GM23338 (cell line): Measurements from ENCODE around the gene PIK3C3. TPM values are rescaled to one million over a fixed set of nuclear protein-coding genes. Genes with fewer than 3 reads are reported as not detected.

Source experiments
- ATAC-seq: fragments of 200-7000 bp; cut with Tn5 transposase; 3 replicates; pipeline ENCODE4 v1.9.1; 2020
- DNase-seq: peaks from one replicate; pipeline ENCODE4 v3.0.0-alpha.2; 2015; ENCODE audit warnings: low spot score
- H2AFZ ChIP-seq: fragments of 200-600 bp; sonication (generic); 2 replicates; pipeline ENCODE4 v1.8.0; 2016; ENCODE audit warnings: antibody characterized with exemption, mild to moderate bottlenecking, moderate library complexity
- H3F3A ChIP-seq: fragments of 200-600 bp; sonication (generic); replicated peaks from 2 replicates; pipeline ENCODE4 v1.8.0; 2017; ENCODE audit warnings: antibody characterized with exemption, mixed run types, low read depth
- H3K27ac ChIP-seq: fragments of 200-600 bp; sonication (generic); 2 replicates; pipeline ENCODE4 v1.6.1; 2016; ENCODE audit warnings: low read depth
- H3K27me3 ChIP-seq: fragments of 200-600 bp; sonication (generic); 2 replicates; pipeline ENCODE4 v1.8.0; 2016; ENCODE audit warnings: mild to moderate bottlenecking, mixed run types, moderate library complexity; ENCODE audit not compliant: insufficient read depth
- H3K36me3 ChIP-seq: fragments of 200-600 bp; sonication (generic); 2 replicates; pipeline ENCODE4 v1.8.0; 2016; ENCODE audit warnings: mild to moderate bottlenecking; ENCODE audit not compliant: insufficient read depth
- H3K4me1 ChIP-seq: fragments of 200-600 bp; sonication (generic); 2 replicates; pipeline ENCODE4 v1.8.0; 2016; ENCODE audit warnings: mild to moderate bottlenecking, moderate library complexity; ENCODE audit not compliant: insufficient read depth
- H3K4me2 ChIP-seq: fragments of 200-600 bp; sonication (generic); 2 replicates; pipeline ENCODE4 v1.7.1; 2017; ENCODE audit warnings: mixed run types
- H3K4me3 ChIP-seq: fragments of 200-600 bp; sonication (generic); 2 replicates; pipeline ENCODE4 v1.6.1; 2016; ENCODE audit warnings: mixed run types
- H3K79me2 ChIP-seq: fragments of 200-600 bp; sonication (generic); replicated peaks from 2 replicates; pipeline ENCODE4 v1.8.0; 2017; ENCODE audit warnings: mild to moderate bottlenecking; ENCODE audit not compliant: insufficient read depth
- H3K9me2 ChIP-seq: fragments of 200-600 bp; sonication (generic); 2 replicates; pipeline ENCODE4 v1.8.0; 2017; ENCODE audit not compliant: insufficient read depth
- H4K20me1 ChIP-seq: fragments of 200-600 bp; sonication (generic); replicated peaks from 2 replicates; pipeline ENCODE4 v1.8.0; 2017; ENCODE audit warnings: mild to moderate bottlenecking; ENCODE audit not compliant: insufficient read depth
- H3K27ac Mint-ChIP-seq: 2 replicates; pipeline ENCODE4 v1.8.0; 2020; ENCODE audit warnings: inconsistent platforms, mild to moderate bottlenecking, moderate library complexity, mixed read lengths
- H3K27me3 Mint-ChIP-seq: 3 replicates; pipeline ENCODE4 v1.8.0; 2022; ENCODE audit warnings: low read depth, mild to moderate bottlenecking, moderate library complexity, mixed read lengths, inconsistent platforms; ENCODE audit not compliant: insufficient read depth, poor library complexity
- H3K36me3 Mint-ChIP-seq: 3 replicates; pipeline ENCODE4 v1.8.0; 2021; ENCODE audit warnings: low read depth, mild to moderate bottlenecking, inconsistent platforms, moderate library complexity, mixed read lengths
- H3K4me1 Mint-ChIP-seq: 3 replicates; pipeline ENCODE4 v1.8.0; 2020; ENCODE audit warnings: mild to moderate bottlenecking, inconsistent platforms, mixed read lengths
- H3K4me3 Mint-ChIP-seq: 3 replicates; pipeline ENCODE4 v1.8.0; 2021; ENCODE audit warnings: moderate library complexity, mild to moderate bottlenecking, inconsistent platforms, mixed read lengths
- H3K9me3 Mint-ChIP-seq: 3 replicates; pipeline ENCODE4 v1.8.0; 2020; ENCODE audit warnings: moderate library complexity, mild to moderate bottlenecking, inconsistent platforms, mixed read lengths
- CREB1 ChIP-seq: fragments of 250-450 bp; sonication (Bioruptor Pico); IDR thresholded peaks from 2 replicates; pipeline ENCODE4 v1.5.0; 2020; ENCODE audit warnings: low read depth, mild to moderate bottlenecking, moderate library complexity
- EZH2 ChIP-seq: fragments of 200-600 bp; sonication (generic); IDR thresholded peaks from one replicate; pipeline ENCODE4 v1.8.0; 2017; ENCODE audit warnings: antibody characterized with exemption, mild to moderate bottlenecking, low read depth; ENCODE audit not compliant: unreplicated experiment
- EZH2phosphoT487 ChIP-seq: fragments of 200-600 bp; sonication (generic); IDR thresholded peaks from one replicate; pipeline ENCODE4 v1.8.1; 2018; ENCODE audit warnings: antibody characterized with exemption; ENCODE audit not compliant: unreplicated experiment
- JUNB ChIP-seq: IDR thresholded peaks from one replicate; pipeline ENCODE4 v1.6.1; 2016; ENCODE audit warnings: antibody characterized with exemption; ENCODE audit not compliant: unreplicated experiment
- NANOG ChIP-seq: IDR thresholded peaks from 2 replicates; pipeline ENCODE4 v1.6.1; 2016; ENCODE audit warnings: antibody characterized with exemption, borderline replicate concordance
- STAT1 ChIP-seq: IDR thresholded peaks from one replicate; pipeline ENCODE4 v1.6.1; 2016; ENCODE audit warnings: antibody characterized with exemption; ENCODE audit not compliant: unreplicated experiment
- ZNF114 ChIP-seq: fragments of 250-450 bp; sonication (Bioruptor Pico); IDR thresholded peaks from 2 replicates; pipeline ENCODE4 v1.5.0; 2020; ENCODE audit warnings: mild to moderate bottlenecking, moderate library complexity
- ZNF331 ChIP-seq: fragments of 250-450 bp; sonication (Bioruptor Pico); IDR thresholded peaks from 2 replicates; pipeline ENCODE4 v1.5.0; 2020; ENCODE audit warnings: low read depth, mild to moderate bottlenecking, moderate library complexity
- polyA plus RNA-seq: library from polyadenylated mRNA; unstranded; fragments of >200 nt; fragmentation: Nextera tagmentation; extraction: Ambion mirVana; gene quantifications from 2 replicates; pipeline ENCODE4 v1.2.1, GENCODE V29; 2016
- total RNA-seq: library from RNA; depleted of rRNA; stranded (reverse); fragments of >200 nt; shearing (Covaris generic); gene quantifications from 2 replicates; pipeline ENCODE4 v1.2.3, GENCODE V29; 2014
- TF ChIP-seq, protein P1 (sequence below), 2 experiments: fragments of 200-600 bp in 1 of 2; sonication (generic) in 1 of 2; conservative IDR thresholded peaks; 2 replicates each; pipeline versions ENCODE4 v1.5.1 to v1.6.1; 2016 to 2017; ENCODE audit warnings: antibody characterized with exemption in 2 of 2, low read depth in 2 of 2, mild to moderate bottlenecking in 2 of 2, moderate library complexity in 1 of 2
- TF ChIP-seq, protein P2 (sequence below): IDR thresholded peaks from 2 replicates; pipeline ENCODE4 v1.6.1; 2016; ENCODE audit warnings: antibody characterized with exemption
- TF ChIP-seq, protein P3 (sequence below): IDR thresholded peaks from one replicate; pipeline ENCODE4 v1.6.1; 2018; ENCODE audit warnings: antibody characterized with exemption; ENCODE audit not compliant: unreplicated experiment
- TF ChIP-seq, protein P4 (sequence below): fragments of 250-450 bp; sonication (Bioruptor Pico); IDR thresholded peaks from 2 replicates; pipeline ENCODE4 v1.5.0; 2020; ENCODE audit warnings: mild to moderate bottlenecking, moderate library complexity

The PIK3C3 gene
- total and polyA plus RNA-seq, 2 experiments from 2014 or later: 25.9 to 35.4 TPM

DNA sequence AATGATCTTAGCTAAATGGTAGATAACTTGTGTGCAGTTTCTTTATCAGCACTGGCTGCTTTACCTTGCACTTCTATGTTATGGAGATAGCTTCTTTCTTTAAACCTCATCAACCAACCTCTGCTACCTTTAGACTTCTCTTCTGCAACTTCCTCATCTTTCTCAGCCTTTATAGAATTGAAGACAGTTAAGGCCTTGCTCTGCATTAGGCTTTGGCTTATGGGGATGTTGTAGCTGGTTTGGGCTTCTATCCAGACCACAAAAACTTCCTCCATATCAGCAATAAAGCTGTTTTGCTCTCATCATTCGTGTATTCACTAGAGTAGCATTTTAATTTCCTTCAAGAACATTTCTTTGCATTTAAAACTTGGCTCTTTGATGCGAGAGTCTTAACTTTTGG lies 123.7 kb downstream of the PIK3C3 start:
- ATAC-seq: no peak

More for the DNA sequence above, 123.7 kb downstream of the PIK3C3 start:
- H3K4me1 ChIP-seq: no peaks in the 10 kb centered on the region
- no peak overlapping the region for H3K27ac ChIP-seq
- no peaks in the 10 kb centered on the region for H3K9me2 ChIP-seq
- H3K9me3 Mint-ChIP-seq: no peaks in the 10 kb centered on the region
- H3K4me3 ChIP-seq: no peak overlapping the region
- no peaks in the 10 kb centered on the region for H3F3A ChIP-seq
- H3K4me3 Mint-ChIP-seq: no peak overlapping the region
- H4K20me1 ChIP-seq: no peaks in the 10 kb centered on the region
- no peaks in the 10 kb centered on the region for H3K4me1 Mint-ChIP-seq
- H2AFZ ChIP-seq: no peak overlapping the region
- peaks cover 12% of the 10 kb centered on the region for H3K36me3 Mint-ChIP-seq
- no peak overlapping the region for H3K4me2 ChIP-seq
- no peaks in the 10 kb centered on the region for H3K27me3 Mint-ChIP-seq
- H3K27ac Mint-ChIP-seq: no peak overlapping the region
- DNase-seq: no peak
- no peak for TF ChIP-seq STAT1
- TF ChIP-seq ZNF114: no peak
- no peak for TF ChIP-seq EZH2
- TF ChIP-seq NANOG: no peak
- TF ChIP-seq, protein P1, sequence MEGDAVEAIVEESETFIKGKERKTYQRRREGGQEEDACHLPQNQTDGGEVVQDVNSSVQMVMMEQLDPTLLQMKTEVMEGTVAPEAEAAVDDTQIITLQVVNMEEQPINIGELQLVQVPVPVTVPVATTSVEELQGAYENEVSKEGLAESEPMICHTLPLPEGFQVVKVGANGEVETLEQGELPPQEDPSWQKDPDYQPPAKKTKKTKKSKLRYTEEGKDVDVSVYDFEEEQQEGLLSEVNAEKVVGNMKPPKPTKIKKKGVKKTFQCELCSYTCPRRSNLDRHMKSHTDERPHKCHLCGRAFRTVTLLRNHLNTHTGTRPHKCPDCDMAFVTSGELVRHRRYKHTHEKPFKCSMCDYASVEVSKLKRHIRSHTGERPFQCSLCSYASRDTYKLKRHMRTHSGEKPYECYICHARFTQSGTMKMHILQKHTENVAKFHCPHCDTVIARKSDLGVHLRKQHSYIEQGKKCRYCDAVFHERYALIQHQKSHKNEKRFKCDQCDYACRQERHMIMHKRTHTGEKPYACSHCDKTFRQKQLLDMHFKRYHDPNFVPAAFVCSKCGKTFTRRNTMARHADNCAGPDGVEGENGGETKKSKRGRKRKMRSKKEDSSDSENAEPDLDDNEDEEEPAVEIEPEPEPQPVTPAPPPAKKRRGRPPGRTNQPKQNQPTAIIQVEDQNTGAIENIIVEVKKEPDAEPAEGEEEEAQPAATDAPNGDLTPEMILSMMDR (conservative IDR thresholded peaks at IDR 0.05; ENCODE audit: low read depth in 2 of 2): no peak
- TF ChIP-seq, protein P2, sequence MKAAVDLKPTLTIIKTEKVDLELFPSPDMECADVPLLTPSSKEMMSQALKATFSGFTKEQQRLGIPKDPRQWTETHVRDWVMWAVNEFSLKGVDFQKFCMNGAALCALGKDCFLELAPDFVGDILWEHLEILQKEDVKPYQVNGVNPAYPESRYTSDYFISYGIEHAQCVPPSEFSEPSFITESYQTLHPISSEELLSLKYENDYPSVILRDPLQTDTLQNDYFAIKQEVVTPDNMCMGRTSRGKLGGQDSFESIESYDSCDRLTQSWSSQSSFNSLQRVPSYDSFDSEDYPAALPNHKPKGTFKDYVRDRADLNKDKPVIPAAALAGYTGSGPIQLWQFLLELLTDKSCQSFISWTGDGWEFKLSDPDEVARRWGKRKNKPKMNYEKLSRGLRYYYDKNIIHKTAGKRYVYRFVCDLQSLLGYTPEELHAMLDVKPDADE: no peak
- TF ChIP-seq EZH2phosphoT487: no peak
- no peak for TF ChIP-seq CREB1
- no peak for TF ChIP-seq JUNB
- TF ChIP-seq, protein P3, sequence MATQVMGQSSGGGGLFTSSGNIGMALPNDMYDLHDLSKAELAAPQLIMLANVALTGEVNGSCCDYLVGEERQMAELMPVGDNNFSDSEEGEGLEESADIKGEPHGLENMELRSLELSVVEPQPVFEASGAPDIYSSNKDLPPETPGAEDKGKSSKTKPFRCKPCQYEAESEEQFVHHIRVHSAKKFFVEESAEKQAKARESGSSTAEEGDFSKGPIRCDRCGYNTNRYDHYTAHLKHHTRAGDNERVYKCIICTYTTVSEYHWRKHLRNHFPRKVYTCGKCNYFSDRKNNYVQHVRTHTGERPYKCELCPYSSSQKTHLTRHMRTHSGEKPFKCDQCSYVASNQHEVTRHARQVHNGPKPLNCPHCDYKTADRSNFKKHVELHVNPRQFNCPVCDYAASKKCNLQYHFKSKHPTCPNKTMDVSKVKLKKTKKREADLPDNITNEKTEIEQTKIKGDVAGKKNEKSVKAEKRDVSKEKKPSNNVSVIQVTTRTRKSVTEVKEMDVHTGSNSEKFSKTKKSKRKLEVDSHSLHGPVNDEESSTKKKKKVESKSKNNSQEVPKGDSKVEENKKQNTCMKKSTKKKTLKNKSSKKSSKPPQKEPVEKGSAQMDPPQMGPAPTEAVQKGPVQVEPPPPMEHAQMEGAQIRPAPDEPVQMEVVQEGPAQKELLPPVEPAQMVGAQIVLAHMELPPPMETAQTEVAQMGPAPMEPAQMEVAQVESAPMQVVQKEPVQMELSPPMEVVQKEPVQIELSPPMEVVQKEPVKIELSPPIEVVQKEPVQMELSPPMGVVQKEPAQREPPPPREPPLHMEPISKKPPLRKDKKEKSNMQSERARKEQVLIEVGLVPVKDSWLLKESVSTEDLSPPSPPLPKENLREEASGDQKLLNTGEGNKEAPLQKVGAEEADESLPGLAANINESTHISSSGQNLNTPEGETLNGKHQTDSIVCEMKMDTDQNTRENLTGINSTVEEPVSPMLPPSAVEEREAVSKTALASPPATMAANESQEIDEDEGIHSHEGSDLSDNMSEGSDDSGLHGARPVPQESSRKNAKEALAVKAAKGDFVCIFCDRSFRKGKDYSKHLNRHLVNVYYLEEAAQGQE: no peak
- TF ChIP-seq ZNF331 (CRISPR knock-in tag): no peak
- TF ChIP-seq, protein P4, sequence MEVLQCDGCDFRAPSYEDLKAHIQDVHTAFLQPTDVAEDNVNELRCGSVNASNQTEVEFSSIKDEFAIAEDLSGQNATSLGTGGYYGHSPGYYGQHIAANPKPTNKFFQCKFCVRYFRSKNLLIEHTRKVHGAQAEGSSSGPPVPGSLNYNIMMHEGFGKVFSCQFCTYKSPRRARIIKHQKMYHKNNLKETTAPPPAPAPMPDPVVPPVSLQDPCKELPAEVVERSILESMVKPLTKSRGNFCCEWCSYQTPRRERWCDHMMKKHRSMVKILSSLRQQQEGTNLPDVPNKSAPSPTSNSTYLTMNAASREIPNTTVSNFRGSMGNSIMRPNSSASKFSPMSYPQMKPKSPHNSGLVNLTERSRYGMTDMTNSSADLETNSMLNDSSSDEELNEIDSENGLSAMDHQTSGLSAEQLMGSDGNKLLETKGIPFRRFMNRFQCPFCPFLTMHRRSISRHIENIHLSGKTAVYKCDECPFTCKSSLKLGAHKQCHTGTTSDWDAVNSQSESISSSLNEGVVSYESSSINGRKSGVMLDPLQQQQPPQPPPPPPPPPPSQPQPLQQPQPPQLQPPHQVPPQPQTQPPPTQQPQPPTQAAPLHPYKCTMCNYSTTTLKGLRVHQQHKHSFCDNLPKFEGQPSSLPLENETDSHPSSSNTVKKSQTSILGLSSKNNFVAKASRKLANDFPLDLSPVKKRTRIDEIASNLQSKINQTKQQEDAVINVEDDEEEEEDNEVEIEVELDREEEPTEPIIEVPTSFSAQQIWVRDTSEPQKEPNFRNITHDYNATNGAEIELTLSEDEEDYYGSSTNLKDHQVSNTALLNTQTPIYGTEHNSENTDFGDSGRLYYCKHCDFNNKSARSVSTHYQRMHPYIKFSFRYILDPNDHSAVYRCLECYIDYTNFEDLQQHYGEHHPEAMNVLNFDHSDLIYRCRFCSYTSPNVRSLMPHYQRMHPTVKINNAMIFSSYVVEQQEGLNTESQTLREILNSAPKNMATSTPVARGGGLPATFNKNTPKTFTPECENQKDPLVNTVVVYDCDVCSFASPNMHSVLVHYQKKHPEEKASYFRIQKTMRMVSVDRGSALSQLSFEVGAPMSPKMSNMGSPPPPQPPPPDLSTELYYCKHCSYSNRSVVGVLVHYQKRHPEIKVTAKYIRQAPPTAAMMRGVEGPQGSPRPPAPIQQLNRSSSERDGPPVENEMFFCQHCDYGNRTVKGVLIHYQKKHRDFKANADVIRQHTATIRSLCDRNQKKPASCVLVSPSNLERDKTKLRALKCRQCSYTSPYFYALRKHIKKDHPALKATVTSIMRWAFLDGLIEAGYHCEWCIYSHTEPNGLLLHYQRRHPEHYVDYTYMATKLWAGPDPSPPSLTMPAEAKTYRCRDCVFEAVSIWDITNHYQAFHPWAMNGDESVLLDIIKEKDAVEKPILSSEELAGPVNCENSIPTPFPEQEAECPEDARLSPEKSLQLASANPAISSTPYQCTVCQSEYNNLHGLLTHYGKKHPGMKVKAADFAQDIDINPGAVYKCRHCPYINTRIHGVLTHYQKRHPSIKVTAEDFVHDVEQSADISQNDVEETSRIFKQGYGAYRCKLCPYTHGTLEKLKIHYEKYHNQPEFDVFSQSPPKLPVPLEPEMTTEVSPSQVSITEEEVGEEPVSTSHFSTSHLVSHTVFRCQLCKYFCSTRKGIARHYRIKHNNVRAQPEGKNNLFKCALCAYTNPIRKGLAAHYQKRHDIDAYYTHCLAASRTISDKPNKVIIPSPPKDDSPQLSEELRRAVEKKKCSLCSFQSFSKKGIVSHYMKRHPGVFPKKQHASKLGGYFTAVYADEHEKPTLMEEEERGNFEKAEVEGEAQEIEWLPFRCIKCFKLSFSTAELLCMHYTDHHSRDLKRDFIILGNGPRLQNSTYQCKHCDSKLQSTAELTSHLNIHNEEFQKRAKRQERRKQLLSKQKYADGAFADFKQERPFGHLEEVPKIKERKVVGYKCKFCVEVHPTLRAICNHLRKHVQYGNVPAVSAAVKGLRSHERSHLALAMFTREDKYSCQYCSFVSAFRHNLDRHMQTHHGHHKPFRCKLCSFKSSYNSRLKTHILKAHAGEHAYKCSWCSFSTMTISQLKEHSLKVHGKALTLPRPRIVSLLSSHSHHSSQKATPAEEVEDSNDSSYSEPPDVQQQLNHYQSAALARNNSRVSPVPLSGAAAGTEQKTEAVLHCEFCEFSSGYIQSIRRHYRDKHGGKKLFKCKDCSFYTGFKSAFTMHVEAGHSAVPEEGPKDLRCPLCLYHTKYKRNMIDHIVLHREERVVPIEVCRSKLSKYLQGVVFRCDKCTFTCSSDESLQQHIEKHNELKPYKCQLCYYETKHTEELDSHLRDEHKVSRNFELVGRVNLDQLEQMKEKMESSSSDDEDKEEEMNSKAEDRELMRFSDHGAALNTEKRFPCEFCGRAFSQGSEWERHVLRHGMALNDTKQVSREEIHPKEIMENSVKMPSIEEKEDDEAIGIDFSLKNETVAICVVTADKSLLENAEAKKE (CRISPR knock-in tag): no peak
- H3K27me3 ChIP-seq: no peaks in the 10 kb centered on the region
- H3K36me3 ChIP-seq: peaks cover 7% of the 10 kb centered on the region; the same call in 1 of the 2 replicates
- H3K79me2 ChIP-seq: no peaks in the 10 kb centered on the region
